IPS-11a (cell line): ENCODE measurements around the gene RNF26.
"Not testable (repeated sequence)": the region's sequence is repeated elsewhere in the genome, so short reads cannot be mapped to it uniquely, and the experiment has no call there.

Experiments used
- H3K4me3 ChIP-seq: one replicate; pipeline ENCODE4 v1.5.1; 2013; ENCODE audit warnings: low read depth, low read length, control low read depth

RNF26 gene

DNA sequence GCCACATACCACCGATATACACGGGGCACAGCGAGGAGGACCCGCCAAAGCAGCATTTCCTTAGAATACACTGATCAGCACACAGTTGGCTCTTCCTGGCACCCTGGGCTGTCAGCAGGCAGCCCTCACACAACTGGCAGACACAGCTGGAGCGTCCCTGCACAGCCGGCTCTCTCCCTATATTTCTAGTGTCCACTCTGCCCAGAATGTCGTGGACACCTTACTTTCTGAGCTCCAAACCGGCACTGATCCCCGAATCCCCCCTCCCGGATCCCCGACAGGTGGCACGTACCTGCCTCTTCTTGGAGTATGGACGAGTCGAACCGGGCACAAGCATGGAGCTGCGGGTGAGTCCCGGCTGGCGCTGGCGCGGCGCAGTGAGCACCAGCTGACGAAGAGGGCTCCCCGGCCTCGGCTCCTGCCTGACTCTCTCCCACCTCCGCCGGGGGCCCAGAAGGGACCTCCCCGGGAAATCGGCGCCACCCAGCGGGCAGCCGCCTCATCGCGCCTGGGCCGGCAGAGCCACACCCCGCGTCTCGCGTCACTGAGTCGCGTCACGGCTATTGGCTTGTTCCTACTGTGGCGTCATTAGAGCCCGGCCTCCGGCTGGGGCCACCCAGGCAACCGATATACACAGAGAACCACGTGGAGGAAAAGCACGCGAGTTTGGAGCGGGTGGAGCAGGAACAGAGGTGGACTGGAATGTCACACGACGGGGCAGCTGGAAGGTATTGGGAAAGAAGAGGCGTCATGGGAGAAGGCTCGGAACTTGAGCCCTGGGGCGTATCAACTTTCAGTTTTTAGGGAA lies 47.1 kb downstream of the RNF26 start, which contains the start of gene USP2:
Gene USP2 (minus strand): TSS at position 510 of the 808 bp plus-strand sequence. CDS start 8,210 bp downstream, outside the sequence.
- peak within 1 kb of the TSS; percentile 78 for H3K4me3 ChIP-seq

DNA sequence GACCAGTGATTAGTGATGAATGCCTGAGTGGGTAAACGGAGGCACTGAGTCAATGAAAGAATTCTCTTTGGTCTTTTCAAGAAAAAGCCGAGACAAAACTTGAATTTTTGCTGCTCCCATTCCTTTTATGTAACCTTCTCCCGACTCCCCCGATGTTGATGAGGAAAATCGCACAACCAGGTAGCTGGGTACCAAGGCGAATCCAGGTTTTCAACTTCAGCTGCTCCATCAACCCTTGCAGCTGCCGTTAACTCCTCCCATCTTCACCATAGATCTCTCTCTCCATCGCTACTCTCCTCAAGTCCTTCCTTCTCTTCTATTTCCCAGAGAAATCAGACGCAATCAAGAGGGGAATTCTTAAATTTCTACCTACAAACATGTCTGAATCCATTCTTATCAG lies 47.8 kb downstream of the RNF26 start:
- H3K4me3 ChIP-seq: peak overlapping the region; percentile 78

DNA sequence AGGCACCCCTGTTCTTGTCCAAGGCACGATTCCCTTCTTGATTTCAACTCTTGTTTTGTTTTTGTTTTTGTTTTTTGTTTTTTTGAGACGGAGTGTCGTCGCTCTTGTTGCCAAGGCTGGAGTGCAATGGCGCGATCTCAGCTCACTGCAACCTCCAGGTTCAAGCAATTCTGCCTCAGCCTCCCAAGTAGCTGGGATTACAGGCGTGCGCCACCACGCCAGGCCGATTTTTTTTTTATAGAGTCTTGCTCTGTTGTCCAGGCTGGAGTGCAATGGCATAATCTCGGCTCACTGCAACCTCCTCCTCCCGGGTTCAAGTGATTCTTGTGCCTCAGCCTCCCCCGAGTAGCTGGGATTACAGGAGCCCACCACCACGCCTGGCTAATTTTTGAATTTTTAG lies 48.2 kb downstream of the RNF26 start:
- not testable (repeated sequence) for H3K4me3 ChIP-seq

DNA sequence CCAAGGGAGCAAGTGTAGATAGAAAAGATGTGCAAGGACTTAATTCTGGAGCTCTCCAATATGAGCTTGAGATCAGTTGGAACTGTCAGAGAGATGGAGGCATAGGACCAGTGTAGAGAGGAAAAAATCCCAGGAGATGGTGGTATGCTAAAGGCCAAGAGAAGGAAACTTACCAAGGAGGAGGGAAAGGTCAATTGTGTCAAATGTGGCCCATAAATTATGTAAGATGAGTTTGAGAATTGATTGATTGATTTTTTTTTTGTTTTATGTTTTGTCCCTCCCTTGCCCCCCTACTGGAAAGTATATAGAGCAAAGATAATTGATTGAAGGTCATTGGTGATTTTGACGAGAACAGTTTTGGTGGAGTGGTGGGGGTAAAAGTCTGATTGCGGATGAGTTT lies 50.0 kb downstream of the RNF26 start:
- H3K4me3 ChIP-seq: no peak overlapping the region
